ENCODE measurements around the gene LDLRAD4.
"Not testable (repeated sequence)": the region's sequence is repeated elsewhere in the genome, so short reads cannot be mapped to it uniquely, and the experiment has no call there.

Gene LDLRAD4

DNA sequence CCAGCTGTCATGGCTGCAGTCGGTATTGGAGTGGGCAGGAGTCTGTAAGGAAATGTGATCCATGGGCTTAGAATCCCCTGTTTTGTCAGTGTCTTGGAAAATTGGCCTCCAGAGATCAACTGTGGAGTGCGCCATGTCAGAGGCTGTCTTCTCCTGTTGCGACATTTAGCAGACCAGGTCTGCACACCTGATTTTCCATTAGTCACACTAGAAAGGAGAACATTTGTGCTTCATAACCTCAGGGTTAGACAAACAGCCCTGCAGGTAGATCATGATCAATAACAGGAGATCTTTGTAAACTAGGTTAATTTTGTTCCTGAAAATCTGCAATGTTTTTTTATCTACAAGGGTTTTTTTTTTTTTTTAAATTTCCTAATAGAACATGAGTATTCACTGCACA is 28.0 kb downstream of the LDLRAD4 start:
- DNase-seq (ENCODE audit: low spot score) = no peak

DNA sequence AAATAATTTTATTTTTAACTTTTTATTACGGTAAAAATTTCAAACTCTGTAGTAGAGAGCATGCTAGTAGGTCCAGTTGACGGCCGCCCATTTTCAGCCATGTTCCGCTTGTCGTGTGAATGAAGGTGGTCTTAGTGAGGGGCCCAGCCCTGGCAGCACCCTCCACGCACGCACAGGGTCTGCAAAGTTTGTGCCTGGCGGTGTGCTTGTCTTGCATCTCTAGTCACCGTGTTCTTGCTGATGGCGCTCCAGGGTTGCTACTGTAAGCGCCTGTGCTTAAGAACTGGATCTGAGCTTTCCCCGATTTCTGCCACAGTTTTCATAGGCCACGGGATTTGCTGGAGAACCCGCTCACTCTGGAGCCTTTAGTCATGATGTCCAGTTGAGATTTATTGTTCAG is 28.9 kb downstream of the LDLRAD4 start:
- DNase-seq (ENCODE audit: low spot score) = no peak

DNA sequence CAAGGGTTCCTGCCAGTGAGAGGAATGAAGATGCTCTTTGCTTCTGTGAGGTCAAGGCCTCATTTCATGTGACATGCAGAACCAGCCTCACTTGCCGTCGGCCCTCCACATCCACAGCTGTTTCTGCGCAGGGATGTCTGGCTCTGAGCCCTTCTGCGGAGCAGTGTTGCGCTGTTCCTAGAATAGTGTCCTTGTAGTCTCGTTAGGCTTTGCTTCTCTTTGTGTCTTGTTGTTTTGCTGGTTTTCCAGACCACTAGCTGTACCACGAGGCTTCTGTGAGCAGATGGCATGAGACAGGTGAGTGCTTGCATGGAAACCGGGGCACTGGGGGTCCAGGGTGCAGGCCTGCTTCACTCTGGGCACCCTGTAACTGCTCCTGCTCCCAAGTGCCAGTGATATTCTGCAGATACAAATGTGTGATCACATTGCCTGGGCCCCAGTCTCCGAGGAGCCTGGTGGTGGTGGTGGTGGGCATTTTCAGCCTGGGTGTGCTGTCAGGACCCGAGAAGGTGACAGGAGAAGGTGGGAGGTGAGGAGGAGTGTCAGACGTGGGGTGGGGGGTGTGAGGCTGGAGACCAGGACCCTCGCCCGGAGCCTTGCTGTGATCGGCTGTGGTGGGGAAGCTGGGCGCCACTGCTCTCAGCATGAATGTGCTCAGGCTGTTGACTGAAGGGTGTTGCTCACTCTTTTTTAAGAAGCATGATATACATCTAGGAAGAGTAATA is 34.3 kb downstream of the LDLRAD4 start:
- DNase-seq (ENCODE audit: low spot score) = no peak

DNA sequence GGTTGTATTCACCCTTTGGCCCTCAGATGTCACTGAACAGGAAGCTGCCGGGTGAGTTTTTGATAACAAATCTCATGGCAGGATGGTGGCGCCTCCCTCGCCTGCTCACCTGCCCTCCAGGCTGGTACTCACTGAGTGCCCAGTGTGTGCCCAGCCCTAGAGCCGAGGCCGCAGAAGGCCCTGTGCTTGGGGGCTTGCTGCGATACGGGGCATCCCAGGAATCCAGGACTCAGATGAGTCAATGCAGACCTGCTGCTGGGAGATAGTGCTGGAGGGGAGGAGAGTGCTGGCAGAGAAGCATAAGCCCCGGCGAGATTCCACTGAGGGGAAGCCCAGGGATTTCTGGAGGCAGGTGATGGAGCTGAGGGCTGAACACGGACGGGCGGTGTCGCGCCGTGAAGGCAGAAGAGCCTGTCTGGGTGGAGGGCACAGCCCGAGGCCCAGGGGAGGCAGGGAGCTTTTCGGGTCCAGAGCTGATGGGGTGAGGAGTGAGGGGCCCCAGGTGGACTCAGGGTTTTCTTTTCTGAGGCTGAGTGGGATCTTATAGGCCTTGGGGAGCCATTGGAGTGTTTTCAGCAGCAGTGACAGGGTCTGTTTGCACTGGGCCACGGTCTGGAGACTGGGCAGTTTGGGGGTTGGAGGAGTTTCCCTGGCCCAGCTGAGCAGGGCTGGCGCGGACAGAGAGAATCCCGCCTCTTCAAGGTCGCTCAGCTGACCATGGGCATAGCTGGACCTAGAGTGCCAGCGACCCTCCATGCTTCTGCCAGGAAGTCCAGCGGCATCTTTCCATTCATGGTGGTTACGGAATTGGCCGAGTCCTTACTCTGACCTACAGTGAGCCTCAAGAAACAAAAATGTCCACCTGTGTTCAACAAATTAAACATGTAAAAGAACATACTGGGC is 35.5 kb downstream of the LDLRAD4 start:
- no peak for DNase-seq (ENCODE audit: low spot score)

DNA sequence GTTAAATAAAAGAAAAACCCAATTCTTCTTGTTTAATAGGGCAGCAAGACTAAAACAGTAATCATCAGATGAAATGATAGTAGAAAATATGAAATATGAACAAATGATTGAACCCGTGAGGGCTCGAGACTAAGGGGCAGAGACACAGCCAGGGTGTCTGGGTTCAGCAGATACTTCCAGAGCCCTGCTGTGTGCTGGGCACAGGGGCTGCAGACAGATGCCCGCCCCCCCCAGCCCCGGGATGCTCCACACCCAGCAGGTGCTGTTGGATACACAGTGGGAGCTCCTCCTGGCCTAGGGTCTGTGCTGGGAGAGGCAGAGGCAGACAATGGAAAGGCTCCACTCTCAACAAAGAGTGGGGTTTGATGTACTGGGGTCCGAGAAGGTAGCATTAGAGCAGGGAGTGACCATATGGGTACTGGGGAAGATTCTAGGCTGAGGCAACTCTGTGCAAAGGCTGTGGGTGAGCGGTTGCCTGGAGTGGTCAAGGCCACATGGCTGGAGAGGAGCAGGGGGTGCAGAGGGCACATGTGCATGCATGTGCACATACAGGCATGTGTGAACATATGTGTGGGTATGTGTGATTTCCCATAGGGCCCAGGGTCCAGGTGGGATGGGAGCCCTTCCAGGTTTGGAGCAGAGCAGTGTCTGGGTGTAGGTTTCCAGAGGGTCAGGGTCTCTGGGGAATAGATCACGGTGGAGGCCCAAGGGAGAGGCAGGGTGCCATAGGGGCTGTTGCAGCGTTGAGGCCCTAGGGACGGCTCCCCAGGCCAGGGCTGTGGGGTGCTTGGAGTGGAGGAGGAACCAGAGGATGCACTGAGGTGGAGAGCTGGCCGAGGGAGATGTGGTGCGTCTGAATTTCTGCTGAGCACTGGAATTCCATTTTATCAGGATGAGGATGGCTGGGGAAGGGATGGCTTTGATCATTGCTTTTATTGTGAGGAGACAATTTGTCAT is 36.7 kb downstream of the LDLRAD4 start:
- DNase-seq (ENCODE audit: low spot score) = no peak

DNA sequence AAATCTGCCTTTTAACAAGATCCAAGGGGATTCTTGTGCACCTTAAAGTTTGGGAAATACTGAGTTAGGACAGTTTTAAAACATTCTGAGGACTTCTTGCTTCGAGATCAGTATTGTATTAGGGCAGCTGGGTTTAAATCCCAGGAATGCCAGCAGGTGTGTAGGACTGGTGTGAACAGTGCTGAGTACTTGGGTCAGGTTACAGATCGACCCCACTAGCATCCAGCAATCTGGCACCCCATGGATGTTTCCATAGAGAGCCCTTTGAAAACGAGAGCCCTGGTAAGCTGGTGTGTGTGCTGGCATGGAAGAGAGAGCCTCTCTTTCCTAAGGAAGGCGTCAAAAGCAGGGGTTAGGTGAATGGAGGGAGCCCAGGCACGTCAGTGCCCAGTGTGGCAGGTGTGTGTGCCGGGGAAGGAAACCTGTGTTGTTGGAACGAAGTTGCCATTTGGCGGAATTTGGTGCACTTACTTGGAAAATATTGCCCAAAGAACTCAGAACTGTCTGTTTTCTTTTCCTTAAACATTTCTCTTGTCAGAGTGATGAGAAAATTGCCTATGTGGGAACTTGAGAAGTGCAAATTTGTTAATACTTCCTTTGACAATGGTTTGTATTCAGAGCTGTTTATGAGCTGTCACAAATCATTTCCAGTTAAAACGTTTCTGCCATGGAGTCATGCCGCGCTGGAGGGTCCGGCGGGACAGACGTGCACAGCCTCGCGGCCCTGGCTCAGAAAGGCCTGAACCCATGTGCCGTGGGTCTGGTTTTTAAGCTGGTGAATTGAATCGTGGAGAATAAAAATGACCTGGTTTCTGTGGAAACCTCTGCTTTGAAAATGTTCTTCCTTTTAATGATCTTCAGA is 38.1 kb downstream of the LDLRAD4 start:
- no peak for DNase-seq (ENCODE audit: low spot score)

DNA sequence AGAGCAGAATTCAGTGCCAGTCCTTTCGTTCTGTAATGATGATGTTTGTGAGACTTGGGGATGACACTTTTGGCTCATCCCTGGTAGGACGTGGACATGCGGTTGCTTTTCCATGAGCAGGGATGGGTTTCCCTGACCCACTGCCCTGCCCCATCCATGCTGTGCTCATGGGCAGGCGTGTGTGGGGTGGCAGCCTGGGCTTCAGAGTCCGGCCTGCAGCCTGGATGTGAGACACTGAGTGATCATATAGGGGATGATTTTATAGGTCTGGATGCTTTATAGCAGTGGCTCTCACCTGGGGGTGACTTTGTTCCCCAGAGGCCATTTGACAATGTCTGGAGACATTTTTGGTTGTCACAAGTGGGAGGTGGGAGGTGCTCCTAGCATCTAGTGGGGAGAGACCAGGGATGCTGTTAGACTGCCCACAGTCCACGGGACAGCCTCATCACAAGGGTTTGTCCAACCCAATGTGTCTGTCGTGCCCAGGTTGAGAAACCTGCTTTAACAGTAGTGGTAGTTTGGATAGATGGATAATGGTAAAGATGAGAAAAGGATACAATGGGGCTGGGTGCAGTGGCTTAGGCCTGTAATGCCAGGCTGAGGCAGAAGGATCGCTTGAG is 38.9 kb downstream of the LDLRAD4 start:
- DNase-seq (ENCODE audit: low spot score) = no peak

DNA sequence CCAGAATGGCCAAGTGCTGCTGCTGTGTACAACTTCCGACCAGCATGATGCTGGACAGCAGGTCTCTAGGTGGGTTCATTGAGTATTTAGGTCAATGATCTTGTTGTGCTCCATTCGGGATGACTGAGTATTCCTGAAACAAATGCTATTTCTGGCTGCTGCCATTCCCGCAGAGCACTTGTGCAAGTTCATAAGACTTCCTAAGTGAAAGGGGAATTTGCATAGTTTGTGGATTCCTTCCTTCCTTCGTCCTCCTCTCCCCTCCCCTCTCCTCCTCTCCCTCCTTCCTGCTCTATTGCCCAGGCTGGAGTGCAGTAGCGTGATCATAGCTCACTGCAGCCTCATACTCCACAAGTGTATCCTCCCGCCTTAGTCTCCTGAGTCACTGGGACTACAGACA is 40.4 kb downstream of the LDLRAD4 start:
- peak; percentile 53 for DNase-seq (ENCODE audit: low spot score)

DNA sequence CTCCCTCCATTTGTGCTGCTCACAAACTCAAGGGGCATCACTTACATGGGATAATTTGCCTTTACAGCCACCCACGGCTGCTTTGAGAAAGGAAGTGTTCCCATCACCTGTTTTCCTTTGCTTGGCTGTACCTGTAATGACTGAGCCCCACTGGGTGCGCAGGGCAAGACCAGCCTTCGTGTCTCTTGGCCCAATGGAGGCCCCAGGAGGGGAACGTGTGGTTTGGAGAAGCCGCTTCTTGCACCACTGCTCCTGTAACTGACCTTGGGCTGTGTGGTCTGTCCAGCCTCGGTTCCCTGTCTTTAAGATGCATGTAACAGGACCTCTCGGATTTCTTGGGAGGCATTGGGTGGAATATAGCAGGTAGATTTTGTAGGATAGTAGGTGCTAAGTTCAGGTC is 41.1 kb downstream of the LDLRAD4 start:
- DNase-seq (ENCODE audit: low spot score) = no peak

DNA sequence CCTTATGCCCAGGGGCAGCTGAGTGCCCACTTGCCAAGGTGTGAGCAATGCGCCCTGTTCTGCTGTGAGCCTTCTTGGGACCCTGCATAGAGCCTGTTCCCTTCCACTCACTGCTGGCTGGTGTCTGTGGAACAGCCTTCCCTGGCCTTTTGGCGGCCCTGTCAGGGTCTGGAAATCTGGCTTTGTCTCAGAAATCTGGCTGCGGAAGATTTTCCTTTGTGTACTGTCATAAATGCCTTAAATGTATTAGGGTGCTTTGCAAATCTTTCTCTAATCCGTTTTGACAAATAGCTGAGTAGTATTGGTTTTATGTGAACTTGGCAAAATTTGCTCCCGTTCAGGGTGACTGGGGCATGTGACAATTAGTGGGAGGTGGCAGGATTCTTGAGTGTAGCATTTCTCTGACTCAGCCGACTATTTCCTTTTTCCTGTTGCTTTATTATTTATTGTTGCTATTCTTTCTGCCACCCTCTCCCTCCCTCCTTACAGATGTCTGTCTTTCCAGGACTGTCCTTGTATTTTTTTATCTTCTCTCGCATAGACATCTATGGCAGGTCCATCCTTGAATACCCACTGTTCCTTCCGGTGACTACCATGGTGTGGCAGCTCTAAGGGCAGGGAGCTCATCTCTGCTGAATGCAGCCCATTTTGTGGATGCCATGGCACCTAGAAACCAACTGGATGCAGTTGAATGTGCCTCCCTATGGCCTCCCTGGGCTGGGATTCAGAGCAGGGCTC is 41.8 kb downstream of the LDLRAD4 start:
- DNase-seq (ENCODE audit: low spot score) = no peak

DNA sequence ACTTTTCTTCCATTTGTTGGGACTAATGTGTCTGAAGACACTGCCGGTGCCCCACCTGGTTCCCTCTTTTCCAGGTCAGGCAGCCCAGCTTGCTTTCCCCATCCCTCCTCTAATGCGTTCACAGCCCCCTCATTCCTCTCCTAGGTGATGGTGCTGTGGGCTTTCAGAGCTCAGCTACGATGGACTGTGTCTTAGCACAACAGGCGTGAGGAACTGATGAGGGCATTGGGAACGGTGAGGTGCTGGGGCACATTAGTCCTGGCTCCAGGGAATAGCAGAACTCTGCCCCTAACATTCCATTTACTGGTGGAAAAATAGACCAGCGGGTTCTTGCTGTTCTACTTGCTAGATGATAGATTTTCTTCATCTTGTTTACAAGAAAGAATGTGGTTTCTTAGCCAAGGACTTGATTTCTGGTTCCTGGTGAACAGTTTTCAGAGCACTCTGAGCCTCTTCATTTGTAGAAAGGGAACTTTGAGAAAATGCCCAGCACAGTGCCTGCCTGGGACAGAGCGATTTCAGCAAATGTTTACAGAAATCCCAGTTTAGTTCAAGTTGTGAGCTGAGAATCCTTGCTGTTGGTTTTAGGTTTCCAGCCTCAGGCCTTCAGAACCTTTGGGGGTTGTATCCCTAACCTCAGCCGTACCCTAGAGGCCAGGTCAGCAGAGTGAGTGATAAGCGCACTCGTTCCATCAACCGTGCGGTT is 42.5 kb downstream of the LDLRAD4 start:
- no peak for DNase-seq (ENCODE audit: low spot score)

DNA sequence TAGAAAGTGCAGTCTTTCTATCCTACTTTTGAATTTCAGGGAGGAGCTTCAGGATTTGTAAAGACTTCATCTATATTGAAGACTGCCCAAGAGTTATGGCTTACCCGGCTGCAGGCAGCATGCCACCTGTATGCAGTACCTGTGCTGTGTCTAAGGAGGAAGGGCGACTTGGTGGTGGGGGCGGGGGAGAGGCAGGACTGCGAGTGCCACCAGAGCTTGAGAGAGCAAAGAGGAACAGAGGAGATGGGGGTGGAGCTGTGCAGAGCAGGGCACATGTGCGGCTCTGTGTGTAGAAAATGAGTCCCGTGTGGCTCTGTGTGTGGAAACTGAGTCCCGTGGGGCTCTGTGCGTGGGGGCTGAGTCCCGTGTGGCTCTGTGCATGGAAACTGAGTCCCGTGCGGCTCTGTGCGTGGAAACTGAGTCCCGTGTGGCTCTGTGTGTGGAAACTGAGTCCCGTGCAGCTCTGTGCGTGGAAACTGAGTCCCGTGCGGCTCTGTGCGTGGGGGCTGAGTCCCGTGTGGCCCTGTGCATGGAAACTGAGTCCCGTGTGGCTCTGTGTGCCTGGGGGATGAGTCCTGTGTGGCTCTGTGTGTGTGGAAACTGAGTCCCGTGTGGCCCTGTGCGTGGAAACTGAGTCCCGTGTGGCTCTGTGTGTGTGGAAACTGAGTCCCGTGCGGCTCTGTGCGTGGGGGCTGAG is 43.2 kb downstream of the LDLRAD4 start:
- DNase-seq (ENCODE audit: low spot score) = no peak

DNA sequence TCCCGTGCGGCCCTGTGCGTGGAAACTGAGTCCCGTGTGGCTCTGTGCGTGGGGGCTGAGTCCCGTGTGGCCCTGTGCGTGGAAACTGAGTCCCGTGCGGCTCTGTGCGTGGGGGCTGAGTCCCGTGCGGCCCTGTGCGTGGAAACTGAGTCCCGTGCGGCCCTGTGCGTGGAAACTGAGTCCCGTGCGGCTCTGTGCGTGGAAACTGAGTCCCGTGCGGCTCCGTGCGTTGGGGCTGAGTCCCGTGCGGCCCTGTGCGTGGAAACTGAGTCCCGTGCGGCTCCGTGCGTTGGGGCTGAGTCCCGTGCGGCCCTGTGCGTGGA is 43.8 kb downstream of the LDLRAD4 start:
- DNase-seq (ENCODE audit: low spot score) = not testable (repeated sequence)

DNA sequence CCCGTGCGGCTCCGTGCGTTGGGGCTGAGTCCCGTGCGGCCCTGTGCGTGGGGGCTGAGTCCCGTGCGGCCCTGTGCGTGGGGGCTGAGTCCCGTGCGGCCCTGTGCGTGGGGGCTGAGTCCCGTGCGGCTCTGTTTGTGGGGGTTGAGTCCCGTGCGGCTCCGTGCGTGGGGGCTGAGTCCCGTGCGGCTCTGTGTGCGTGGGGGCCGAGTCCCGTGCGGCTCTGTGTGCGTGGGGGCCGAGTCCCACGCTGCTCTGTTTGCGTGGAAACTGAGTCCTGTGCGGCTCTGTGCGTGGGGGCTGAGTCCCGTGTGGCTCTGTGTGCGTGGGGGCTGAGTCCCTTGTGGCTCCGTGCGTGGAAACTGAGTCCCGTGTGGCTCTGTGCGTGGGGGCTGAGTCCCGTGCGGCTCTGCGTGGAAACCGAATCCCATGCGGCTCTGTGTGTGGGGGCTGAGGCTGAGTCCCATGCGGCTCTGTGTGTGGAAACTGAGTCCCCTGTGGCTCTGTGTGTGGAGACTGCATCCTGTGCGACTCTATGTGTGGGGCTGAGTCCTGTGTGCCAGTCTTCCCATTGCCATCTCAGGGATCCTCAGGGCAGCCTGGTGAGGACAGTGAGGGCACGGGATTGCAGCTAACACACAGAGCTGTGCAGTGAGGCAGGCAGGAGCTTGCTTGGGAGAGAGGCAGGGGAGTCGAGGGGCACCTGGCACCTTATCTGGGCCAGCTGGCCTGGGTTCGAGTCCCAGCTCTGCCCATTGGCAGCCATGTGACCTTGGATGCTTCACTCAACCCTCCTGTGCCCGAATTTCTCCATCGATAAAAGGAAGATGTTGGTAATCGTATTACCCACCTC is 44.5 kb downstream of the LDLRAD4 start:
- DNase-seq (ENCODE audit: low spot score) = no peak

DNA sequence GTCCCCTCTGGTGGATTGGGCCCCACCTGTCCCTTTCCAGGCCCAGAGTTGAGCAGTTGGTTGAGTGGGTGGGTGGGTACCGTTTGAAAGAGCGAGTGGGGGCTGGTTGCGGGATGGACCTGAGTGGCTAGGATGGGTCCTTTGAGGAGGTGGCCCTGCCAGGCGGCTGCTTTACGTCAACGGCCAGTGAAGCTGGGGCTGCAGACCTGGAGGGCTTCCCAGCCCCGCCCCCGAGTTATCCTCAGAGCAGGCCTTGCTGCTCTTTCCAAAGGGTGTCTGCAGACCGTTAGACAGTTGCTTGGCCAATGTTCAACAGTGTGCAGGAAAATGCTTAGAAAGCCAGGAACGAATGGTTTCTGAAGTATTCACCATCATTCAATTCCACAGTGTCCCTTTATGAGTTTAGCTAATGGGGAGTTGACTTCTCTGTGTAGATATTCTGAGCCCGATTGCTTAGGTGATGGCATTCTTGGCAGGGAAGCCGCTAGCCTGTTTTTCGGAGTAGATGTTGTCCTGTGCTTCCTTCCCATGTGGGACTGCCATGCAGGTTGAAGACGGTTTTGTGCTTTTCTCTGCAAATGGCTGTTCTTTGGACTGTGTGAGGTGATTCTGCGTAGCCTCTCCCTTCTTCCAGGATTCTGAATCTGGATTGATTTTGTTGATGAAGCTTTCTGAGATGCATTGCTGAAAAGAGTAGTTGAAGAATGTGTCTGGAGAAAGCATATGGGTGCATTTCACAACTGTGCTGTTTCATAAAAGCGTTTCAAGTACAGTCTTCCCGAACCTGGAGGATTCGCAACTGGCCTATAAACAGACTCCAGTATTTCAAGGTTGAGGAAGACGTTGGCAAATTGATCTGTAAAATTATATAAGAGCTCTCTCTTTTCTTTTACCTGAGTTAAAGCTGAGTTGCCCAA is 45.8 kb downstream of the LDLRAD4 start:
- DNase-seq (ENCODE audit: low spot score) = no peak

DNA sequence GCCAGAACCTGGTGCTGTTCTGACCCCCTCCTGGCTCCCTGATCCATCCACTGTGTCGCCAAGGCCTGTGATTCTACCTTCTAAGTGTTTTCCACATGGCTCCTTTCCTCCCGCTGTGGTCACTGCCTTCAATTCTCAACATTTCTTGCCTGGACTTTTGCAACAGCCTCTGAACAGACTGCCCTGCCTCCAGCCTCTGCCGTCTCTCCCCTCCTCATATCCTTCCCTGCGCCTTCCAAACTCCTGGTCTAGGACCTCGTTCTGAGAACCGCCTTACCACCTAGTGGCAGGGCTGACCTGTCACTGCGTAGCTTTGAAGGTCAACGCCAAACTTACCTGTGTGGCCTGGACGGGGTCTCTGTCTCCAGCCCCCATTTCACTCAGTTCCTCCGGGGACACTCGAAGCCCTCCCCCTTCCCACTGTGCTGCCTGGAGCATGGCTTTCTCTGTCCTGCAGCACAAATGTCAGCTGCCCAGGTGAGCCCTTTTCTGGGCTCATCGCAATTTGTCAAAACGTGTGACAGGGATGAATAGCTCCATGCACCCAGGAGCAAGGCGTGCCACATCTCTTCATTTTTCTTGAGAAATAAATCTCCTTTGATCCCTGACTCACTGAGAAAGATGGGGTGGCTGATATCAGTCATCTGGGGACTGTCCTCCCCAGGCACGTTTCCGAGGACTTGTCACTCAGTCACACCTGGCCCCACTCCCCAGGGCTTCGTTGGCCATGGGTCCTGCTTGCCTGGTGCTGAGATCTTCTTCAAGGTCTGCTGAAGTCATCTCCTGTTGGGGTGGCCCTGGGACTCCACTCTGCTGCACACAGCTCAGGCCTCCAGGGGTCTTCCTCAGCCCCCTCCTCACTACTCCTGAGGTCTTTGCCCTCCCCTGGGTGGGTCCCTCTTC is 46.7 kb downstream of the LDLRAD4 start:
- DNase-seq (ENCODE audit: low spot score) = no peak
